Measurements from ENCODE around the gene ADORA2B.
"Not testable (repeated sequence)": the region's sequence is repeated elsewhere in the genome, so short reads cannot be mapped to it uniquely, and the experiment has no call there.

Gene ADORA2B

DNA sequence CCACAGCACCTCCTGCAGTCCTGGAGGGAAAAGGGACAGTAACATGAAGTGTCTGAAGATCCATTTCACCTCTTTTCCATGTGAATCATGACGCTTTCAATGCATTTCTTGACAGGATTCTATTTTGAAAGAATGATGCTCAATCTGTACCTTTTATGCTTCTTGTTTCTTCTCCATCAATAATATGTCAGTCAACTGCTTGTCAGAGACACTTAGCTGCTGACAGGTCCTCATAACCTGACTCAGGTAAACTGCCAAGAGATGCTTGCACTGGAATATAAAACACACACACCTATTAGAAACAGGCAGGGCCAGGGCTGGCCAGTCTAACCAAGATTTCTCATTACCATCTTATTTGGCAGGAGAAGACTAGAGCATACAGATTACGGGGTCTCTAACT lies 33.0 kb downstream of the ADORA2B start:
- Histone ChIP-seq H3K36me3 (ENCODE audit: insufficient read depth, low read length) (peaks cover 12% of the 10 kb centered on the region), H3K4me3 (ENCODE audit: low read depth, low read length, poor library complexity, severe bottlenecking) (no peak overlapping the region), H3K9me3 (ENCODE audit: low read length) (no peaks in the 10 kb centered on the region), H4K20me1 (ENCODE audit: insufficient read depth, low read length) (no peaks in the 10 kb centered on the region), H3K9me2 (ENCODE audit: low read depth, low read length) (no peaks in the 10 kb centered on the region), H3K4me2 (ENCODE audit: low read length) (no peak overlapping the region), H3K9ac (ENCODE audit: low read length) (no peak overlapping the region), H3K4me1 (ENCODE audit: insufficient read depth, low read length, severe bottlenecking) (no peaks in the 10 kb centered on the region), H2AFZ (ENCODE audit: low read length) (no peak overlapping the region), H3K27ac (ENCODE audit: low read depth, low read length, poor library complexity, severe bottlenecking) (no peak overlapping the region), H3F3A (ENCODE audit: insufficient read depth, low read length) (no peaks in the 10 kb centered on the region), H3K27me3 (ENCODE audit: insufficient read depth, low read length) (no peaks in the 10 kb centered on the region), H3K79me2 (ENCODE audit: insufficient read depth, low read length) (no peaks in the 10 kb centered on the region)
- TF ChIP-seq, protein P1, sequence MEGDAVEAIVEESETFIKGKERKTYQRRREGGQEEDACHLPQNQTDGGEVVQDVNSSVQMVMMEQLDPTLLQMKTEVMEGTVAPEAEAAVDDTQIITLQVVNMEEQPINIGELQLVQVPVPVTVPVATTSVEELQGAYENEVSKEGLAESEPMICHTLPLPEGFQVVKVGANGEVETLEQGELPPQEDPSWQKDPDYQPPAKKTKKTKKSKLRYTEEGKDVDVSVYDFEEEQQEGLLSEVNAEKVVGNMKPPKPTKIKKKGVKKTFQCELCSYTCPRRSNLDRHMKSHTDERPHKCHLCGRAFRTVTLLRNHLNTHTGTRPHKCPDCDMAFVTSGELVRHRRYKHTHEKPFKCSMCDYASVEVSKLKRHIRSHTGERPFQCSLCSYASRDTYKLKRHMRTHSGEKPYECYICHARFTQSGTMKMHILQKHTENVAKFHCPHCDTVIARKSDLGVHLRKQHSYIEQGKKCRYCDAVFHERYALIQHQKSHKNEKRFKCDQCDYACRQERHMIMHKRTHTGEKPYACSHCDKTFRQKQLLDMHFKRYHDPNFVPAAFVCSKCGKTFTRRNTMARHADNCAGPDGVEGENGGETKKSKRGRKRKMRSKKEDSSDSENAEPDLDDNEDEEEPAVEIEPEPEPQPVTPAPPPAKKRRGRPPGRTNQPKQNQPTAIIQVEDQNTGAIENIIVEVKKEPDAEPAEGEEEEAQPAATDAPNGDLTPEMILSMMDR (IDR thresholded peaks at IDR 0.05; ENCODE audit: low read length): no peak
- no peak for TF ChIP-seq EZH2 (IDR thresholded peaks at IDR 0.05; ENCODE audit: borderline replicate concordance, low read length)

DNA sequence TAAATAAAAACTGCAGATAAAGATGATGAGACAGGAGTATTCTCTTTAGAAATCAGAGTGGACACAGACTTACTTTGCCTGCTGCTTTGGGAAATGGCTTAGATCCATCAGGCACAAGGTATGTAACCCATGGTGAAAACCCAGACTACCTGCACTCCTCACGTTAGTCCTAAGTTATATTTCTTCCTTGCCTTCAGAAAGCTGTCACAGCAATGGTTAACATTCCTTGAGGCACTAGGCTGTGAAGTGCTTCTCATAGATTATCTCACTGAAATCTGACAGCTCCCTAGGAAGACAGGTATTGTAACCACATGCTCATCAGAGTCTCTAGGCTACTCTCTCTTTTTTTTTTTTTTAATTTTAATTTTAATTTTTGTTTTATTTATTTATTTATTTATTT lies 33.7 kb downstream of the ADORA2B start:
- H3K4me2 ChIP-seq (ENCODE audit: low read length): no peak overlapping the region
- no peaks in the 10 kb centered on the region for H3K4me1 ChIP-seq (ENCODE audit: insufficient read depth, low read length, severe bottlenecking)
- H2AFZ ChIP-seq (ENCODE audit: low read length): no peak overlapping the region
- peaks cover 12% of the 10 kb centered on the region for H3K36me3 ChIP-seq (ENCODE audit: insufficient read depth, low read length)
- no peak overlapping the region for H3K27ac ChIP-seq (ENCODE audit: low read depth, low read length, poor library complexity, severe bottlenecking)
- H3K27me3 ChIP-seq (ENCODE audit: insufficient read depth, low read length): no peaks in the 10 kb centered on the region
- H3K4me3 ChIP-seq (ENCODE audit: low read depth, low read length, poor library complexity, severe bottlenecking): no peak overlapping the region
- H3K9me2 ChIP-seq (ENCODE audit: low read depth, low read length): no peaks in the 10 kb centered on the region
- H3K79me2 ChIP-seq (ENCODE audit: insufficient read depth, low read length): no peaks in the 10 kb centered on the region
- H3F3A ChIP-seq (ENCODE audit: insufficient read depth, low read length): no peaks in the 10 kb centered on the region
- no peak overlapping the region for H3K9ac ChIP-seq (ENCODE audit: low read length)
- no peaks in the 10 kb centered on the region for H4K20me1 ChIP-seq (ENCODE audit: insufficient read depth, low read length)
- H3K9me3 ChIP-seq (ENCODE audit: low read length): no peaks in the 10 kb centered on the region
- no peak for TF ChIP-seq EZH2 (IDR thresholded peaks at IDR 0.05; ENCODE audit: borderline replicate concordance, low read length)
- TF ChIP-seq, protein P1 (IDR thresholded peaks at IDR 0.05; ENCODE audit: low read length): no peak

DNA sequence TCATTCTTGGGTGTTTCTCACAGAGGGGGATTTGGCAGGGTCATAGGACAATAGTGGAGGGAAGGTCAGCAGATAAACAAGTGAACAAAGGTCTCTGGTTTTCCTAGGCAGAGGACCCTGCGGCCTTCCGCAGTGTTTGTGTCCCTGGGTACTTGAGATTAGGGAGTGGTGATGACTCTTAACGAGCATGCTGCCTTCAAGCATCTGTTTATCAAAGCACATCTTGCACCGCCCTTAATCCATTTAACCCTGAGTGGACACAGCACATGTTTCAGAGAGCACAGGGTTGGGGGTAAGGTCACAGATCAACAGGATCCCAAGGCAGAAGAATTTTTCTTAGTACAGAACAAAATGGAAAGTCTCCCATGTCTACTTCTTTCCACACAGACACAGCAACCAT lies 34.1 kb downstream of the ADORA2B start:
- not testable (repeated sequence) for H2AFZ ChIP-seq (ENCODE audit: low read length); H3K79me2 ChIP-seq (ENCODE audit: insufficient read depth, low read length); H3K4me1 ChIP-seq (ENCODE audit: insufficient read depth, low read length, severe bottlenecking); H3K4me2 ChIP-seq (ENCODE audit: low read length); H3K27ac ChIP-seq (ENCODE audit: low read depth, low read length, poor library complexity, severe bottlenecking); H3K27me3 ChIP-seq (ENCODE audit: insufficient read depth, low read length); H3F3A ChIP-seq (ENCODE audit: insufficient read depth, low read length); H3K9me2 ChIP-seq (ENCODE audit: low read depth, low read length); H3K4me3 ChIP-seq (ENCODE audit: low read depth, low read length, poor library complexity, severe bottlenecking); H4K20me1 ChIP-seq (ENCODE audit: insufficient read depth, low read length); H3K9me3 ChIP-seq (ENCODE audit: low read length); H3K9ac ChIP-seq (ENCODE audit: low read length)
- peaks cover 12% of the 10 kb centered on the region for H3K36me3 ChIP-seq (ENCODE audit: insufficient read depth, low read length)

DNA sequence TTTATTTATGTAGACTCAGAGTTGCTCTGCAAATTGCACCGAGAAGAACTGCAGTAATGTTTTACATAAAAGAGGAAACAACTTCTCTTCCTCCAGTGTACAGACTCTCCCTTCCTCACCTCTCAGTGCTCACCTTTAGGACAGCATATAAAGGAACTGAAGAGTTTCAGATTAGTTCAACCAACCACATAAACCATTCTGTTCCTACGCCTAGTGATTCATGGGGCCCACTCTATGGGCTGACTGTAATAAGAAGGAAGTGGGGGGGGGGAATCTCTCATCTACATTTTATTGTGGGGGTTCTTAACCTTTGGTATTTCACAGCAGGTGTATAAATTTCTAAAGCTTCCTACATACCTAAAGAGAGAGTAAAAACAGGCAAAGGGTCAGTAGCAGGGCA lies 36.3 kb downstream of the ADORA2B start:
- Histone ChIP-seq H4K20me1 (ENCODE audit: insufficient read depth, low read length) (no peaks in the 10 kb centered on the region), H3K36me3 (ENCODE audit: insufficient read depth, low read length) (peaks cover 20% of the 10 kb centered on the region), H3K9me3 (ENCODE audit: low read length) (no peaks in the 10 kb centered on the region), H3K27ac (ENCODE audit: low read depth, low read length, poor library complexity, severe bottlenecking) (no peak overlapping the region), H3K9me2 (ENCODE audit: low read depth, low read length) (no peaks in the 10 kb centered on the region), H2AFZ (ENCODE audit: low read length) (no peak overlapping the region), H3K79me2 (ENCODE audit: insufficient read depth, low read length) (no peaks in the 10 kb centered on the region), H3K4me3 (ENCODE audit: low read depth, low read length, poor library complexity, severe bottlenecking) (no peak overlapping the region), H3F3A (ENCODE audit: insufficient read depth, low read length) (no peaks in the 10 kb centered on the region), H3K4me2 (ENCODE audit: low read length) (no peak overlapping the region), H3K9ac (ENCODE audit: low read length) (no peak overlapping the region), H3K4me1 (ENCODE audit: insufficient read depth, low read length, severe bottlenecking) (no peaks in the 10 kb centered on the region), H3K27me3 (ENCODE audit: insufficient read depth, low read length) (no peaks in the 10 kb centered on the region)
- TF ChIP-seq, protein P1 (IDR thresholded peaks at IDR 0.05; ENCODE audit: low read length): no peak
- TF ChIP-seq EZH2 (IDR thresholded peaks at IDR 0.05; ENCODE audit: borderline replicate concordance, low read length): no peak

Data from OCI-LY1 (cell line).